Measurements from ENCODE around the gene WDR47. TPM values are rescaled to one million over a fixed set of nuclear protein-coding genes. Genes with fewer than 3 reads are reported as not detected.
"Not testable (repeated sequence)": the region's sequence is repeated elsewhere in the genome, so short reads cannot be mapped to it uniquely, and the experiment has no call there.

WDR47 gene
- polyA plus RNA-seq, 2 of the 4 experiments (the other 2 are of a cell fraction): 5.5 to 10.8 TPM

DNA sequence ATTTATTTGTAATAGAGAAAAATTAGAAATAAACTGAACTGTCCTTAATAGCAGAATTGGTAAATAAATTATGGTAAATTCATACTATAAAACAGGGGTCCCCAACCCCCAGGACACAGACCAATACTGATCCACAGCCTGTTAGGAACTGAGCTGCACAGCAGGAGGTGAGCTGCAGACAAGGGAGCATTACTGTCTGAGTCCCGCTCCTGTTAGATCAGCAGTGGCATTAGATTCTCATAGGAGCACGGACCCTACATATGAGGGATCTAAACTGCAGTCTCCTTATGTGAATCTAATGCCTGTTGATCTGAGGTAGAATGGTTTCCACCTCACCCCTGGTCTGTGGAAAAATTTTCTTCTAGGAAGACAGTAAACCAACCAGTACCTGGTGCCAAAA lies 7.5 kb downstream of the WDR47 start:
- H3K9me3 ChIP-seq: no peaks in the 10 kb centered on the region
- H3K27ac ChIP-seq: no peak overlapping the region
- no peak for TF ChIP-seq CHD4 (IDR thresholded peaks at IDR 0.05; ENCODE audit: borderline replicate concordance)
- no peak for TF ChIP-seq MAFK (IDR thresholded peaks at IDR 0.05; ENCODE audit: partially characterized antibody)
- no peak for TF ChIP-seq RARB (CRISPR knock-in tag; IDR thresholded peaks at IDR 0.05)
- TF ChIP-seq HES2 (IDR thresholded peaks at IDR 0.05): no peak
- TF ChIP-seq TFCP2L1 (CRISPR knock-in tag; IDR thresholded peaks at IDR 0.05): no peak
- TF ChIP-seq, protein P1, sequence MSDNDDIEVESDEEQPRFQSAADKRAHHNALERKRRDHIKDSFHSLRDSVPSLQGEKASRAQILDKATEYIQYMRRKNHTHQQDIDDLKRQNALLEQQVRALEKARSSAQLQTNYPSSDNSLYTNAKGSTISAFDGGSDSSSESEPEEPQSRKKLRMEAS (IDR thresholded peaks at IDR 0.05): no peak
- no peak for TF ChIP-seq SREBF2 (IDR thresholded peaks at IDR 0.05)
- no peak for TF ChIP-seq CTCF (IDR thresholded peaks at IDR 0.05)
- no peak for TF ChIP-seq FOSL2 (IDR thresholded peaks at IDR 0.05)
- no peak for TF ChIP-seq FOSL2 (CRISPR knock-in tag; IDR thresholded peaks at IDR 0.05)
- no peak for TF ChIP-seq RFX5 (IDR thresholded peaks at IDR 0.05)
- no peak for TF ChIP-seq EP300 (IDR thresholded peaks at IDR 0.05)
- no peak for TF ChIP-seq ESRRA (IDR thresholded peaks at IDR 0.05; ENCODE audit: borderline replicate concordance, low read length)
- TF ChIP-seq REST (IDR thresholded peaks at IDR 0.05): no peak
- no peak overlapping the region for H3K4me3 ChIP-seq
- H3K4me1 ChIP-seq: no peaks in the 10 kb centered on the region
- H3K4me2 ChIP-seq: no peak overlapping the region
- no peak for DNase-seq (ENCODE audit: low read depth in 1 of 2, low spot score in 1 of 2)
- no peak for FAIRE-seq
- 90% methylated on average over 2 of the region's 2 CpGs for WGBS (ENCODE audit: missing lambda C conversion rate)
- POLR2A ChIA-PET: no interaction called here
- ATAC-seq: no peak
- CTCF ChIA-PET: no interaction called here

GRCh38 chr1:109029493-109029892 lies 12.4 kb downstream of the WDR47 start:
- H3K4me2 ChIP-seq; POLR2A ChIA-PET; ATAC-seq; H3K4me1 ChIP-seq; H3K4me3 ChIP-seq; H3K27ac ChIP-seq; DNase-seq (ENCODE audit: low read depth in 1 of 2, low spot score in 1 of 2); H3K9me3 ChIP-seq; FAIRE-seq: not testable (repeated sequence)
- 93% methylated on average over 8 of the region's 8 CpGs for WGBS (ENCODE audit: missing lambda C conversion rate)
- CTCF ChIA-PET: interaction anchor here (0.7 to 1.7 kb wide), 3 partner anchors 60 to 159 kb away, joined by 3 to 5 read pairs (median 4); no protein-coding TSS in a partner anchor

DNA sequence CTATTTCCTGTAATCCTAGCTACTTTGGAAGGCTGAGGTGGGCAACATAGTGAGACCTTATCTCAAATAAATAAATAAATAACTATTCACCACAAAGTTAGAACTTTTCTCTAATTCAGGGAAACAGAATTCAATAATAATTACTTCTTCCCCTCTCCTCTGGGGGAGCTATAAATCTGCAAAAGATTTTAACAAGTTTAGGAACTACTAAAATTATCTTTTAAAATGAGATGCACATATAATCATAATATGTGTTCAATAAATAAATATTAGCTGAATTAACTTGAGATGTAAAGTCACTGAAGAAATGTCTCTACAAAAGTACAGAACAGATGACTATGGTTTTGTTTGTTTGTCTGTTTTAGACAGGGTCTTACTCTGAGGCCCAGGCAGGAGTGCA lies 14.1 kb downstream of the WDR47 start:
- H3K27ac ChIP-seq: no peak overlapping the region
- FAIRE-seq: no peak
- ChIA-PET CTCF (interaction anchor here (0.5 to 2.0 kb wide), 9 partner anchors 10 to 72 kb away, joined by 3 to 9 read pairs (median 4); partner anchors contain the start of gene WDR47), POLR2A (interaction anchor here (0.6 to 1.0 kb wide), 2 partner anchors 14 to 48 kb away, joined by 3 read pairs; partner anchors contain the start of genes TAF13 and WDR47)
- DNase-seq (ENCODE audit: low read depth in 1 of 2, low spot score in 1 of 2): no peak
- H3K4me3 ChIP-seq: no peak overlapping the region
- H3K4me1 ChIP-seq: no peaks in the 10 kb centered on the region
- no peaks in the 10 kb centered on the region for H3K9me3 ChIP-seq
- ATAC-seq: no peak
- TF ChIP-seq CTCF (IDR thresholded peaks at IDR 0.05): peak; percentile 10; the same call in 1 of the 3 replicates
- TF ChIP-seq CEBPB (IDR thresholded peaks at IDR 0.05): no peak
- no peak for TF ChIP-seq CHD2 (IDR thresholded peaks at IDR 0.05; ENCODE audit: low read length, partially characterized antibody)
- TF ChIP-seq RARB (CRISPR knock-in tag; IDR thresholded peaks at IDR 0.05): no peak
- no peak overlapping the region for H3K4me2 ChIP-seq

Measured in A549 (cell line).